ENCODE measurements around the gene PNLDC1. TPM values are rescaled to one million over a fixed set of nuclear protein-coding genes. Genes with fewer than 3 reads are reported as not detected.
A peak's percentile ranks its signal among the peaks of the same experiment; 100 is the strongest.

The PNLDC1 gene
- total and polyA plus RNA-seq, 9 donors: 0.20 to 1.2 (median 0.54) TPM; not detected in 3

DNA sequence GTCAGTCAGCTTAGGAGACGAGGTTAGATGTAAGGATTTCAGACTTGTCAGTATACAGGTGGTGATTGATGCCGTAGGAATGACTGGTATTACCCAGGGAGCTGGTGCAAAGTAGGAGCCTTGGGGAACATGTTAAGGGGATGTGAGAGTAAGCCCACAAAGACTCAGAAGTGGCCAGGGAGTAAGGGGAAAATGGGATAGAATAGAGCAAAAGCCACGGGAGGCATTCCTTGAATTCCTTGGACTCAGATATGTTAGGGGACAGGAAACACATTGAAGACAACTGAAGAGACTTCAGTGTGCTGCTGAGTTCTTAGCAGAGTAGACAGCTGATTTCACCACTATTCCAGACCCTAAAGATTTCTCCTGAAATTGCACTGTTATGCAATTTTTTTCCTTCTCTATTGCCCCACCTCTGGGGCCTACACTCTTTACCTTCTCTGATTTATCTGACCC, 39.4 kb upstream of the PNLDC1 start:
- intact Hi-C loops (cut with DNase I): loop anchor here in 1 of 4 donors (5.0 kb wide), 1 partner anchor 68 kb away; the partner anchor contains the start of gene SOD2
- WGBS, 3 donors: 43 to 47% (median 47%) methylated on average over 3 of the region's 3 CpGs
- DNase-seq: no peak
- Histone ChIP-seq H3K27ac (no peak overlapping the region), H3K27me3 (no peaks in the 10 kb centered on the region), H3K4me3 (no peak overlapping the region), H3K9me3 (no peaks in the 10 kb centered on the region), H3K36me3 (no peaks in the 10 kb centered on the region), H3K4me1 (ENCODE audit: insufficient read depth) (peaks cover 12% of the 10 kb centered on the region)
- TF ChIP-seq POLR2A (IDR thresholded peaks at IDR 0.05) (no peak), CTCF (IDR thresholded peaks at IDR 0.05) (no peak), EP300 (IDR thresholded peaks at IDR 0.05) (no peak)

DNA sequence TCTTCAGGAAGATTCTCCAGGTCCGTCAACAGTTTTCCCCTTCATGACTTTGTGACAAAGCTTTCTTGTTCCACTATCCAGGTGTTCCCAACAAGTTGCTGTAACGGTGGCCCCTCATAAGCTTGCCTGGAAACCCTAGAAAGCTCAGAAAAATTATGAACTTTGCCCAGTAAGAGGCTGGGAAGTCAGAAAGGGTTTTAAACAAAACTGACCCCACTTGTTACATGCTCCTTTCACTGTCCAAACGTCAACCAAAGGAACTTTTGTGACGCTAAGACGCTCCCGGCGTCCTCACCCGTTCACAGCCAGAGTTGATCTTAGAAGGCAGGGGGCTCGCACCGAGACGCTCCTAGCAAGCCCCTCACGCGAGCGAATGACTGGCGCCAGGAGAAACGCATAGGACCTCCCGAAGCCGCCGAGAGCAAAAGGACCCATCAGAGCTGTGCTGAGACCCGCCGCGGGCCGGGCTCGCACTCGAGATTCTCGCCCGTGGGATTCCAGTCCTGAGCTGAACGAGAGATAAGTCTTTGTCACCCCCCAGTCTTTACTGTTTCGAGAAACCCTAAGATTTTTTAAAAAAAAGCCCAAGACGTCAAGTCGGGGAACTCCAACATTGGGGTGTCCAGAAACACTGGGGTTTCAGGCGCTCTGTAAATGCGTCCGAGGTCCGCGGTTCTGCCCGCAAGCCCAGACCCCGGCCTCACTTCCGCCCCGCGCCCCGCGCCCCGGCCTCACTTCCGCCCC, 38.8 kb upstream of the PNLDC1 start:
- Histone ChIP-seq H3K4me3 (peak overlapping the region; percentile 86), H3K27ac (peak overlapping the region; percentile 98 to 100), H3K36me3 (no peaks in the 10 kb centered on the region), H3K27me3 (no peaks in the 10 kb centered on the region), H3K9me3 (no peaks in the 10 kb centered on the region), H3K4me1 (ENCODE audit: insufficient read depth) (peaks cover 12% of the 10 kb centered on the region)
- TF ChIP-seq CTCF (IDR thresholded peaks at IDR 0.05): no peak
- no peak for TF ChIP-seq EP300 (IDR thresholded peaks at IDR 0.05)
- TF ChIP-seq POLR2A (IDR thresholded peaks at IDR 0.05): no peak
- DNase-seq: peak in 3 of 5 donors; percentile 27 to 41 (median 38)
- intact Hi-C loops (cut with DNase I): loop anchor here in 1 of 4 donors (5.0 kb wide), 1 partner anchor 69 kb away; the partner anchor contains the start of gene SOD2
- 2 to 13% (median 2%) methylated on average over 41 to 45 of the region's 45 CpGs for WGBS, 3 donors

DNA sequence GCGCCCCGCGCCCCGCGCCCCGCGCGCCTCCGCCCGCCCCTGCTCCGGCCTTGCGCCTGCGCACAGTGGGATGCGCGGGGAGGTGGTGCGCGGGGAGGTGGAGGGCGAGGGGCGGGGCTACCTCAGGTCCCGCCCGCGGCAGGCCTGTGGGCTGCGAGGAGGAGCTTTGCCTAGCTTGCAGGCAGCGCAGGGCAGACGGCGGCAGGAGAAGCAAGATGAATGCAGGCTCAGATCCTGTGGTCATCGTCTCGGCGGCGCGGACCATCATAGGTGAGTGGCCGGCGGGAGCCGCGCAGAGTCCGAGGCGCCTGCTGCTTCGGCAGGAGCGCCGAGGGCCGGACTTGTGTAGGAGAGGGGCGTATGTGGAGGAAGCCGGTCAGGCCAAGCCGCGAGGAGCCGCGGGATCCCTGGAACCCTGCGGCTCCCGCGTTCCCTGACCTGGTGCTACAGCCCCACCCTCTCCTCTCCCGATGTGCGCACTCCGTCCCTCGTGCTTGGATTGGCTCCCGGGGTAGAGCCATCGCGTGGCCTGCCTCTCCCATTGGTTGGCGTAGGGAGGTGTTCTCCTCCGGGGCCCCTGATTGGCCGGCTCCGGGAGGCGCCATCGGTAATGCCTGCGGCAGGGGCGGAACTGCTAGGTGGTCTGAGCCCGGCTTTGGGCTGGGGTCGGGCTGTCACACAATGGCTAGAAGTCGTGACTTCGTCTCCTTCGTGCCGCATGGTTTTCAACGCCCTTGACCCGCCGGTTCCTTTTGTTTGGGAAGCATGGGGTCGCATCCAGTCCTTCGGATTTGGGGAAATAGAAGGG, 38.0 kb upstream of the PNLDC1 start, which contains the start of gene ACAT2:
TSS of gene ACAT2 (plus strand) at position 173 of the 808 bp plus-strand sequence. CDS start at position 216, 43 bp downstream.
- WGBS, 3 donors: 0 to 1% (median 0%) methylated on average over 56 to 76 of the region's 76 CpGs
- H3K4me1 ChIP-seq (ENCODE audit: insufficient read depth): peaks cover 12% of the 10 kb centered on the region
- DNase-seq: peak; percentile 95 to 97 (median 96)
- H3K27ac ChIP-seq: peak within 1 kb of the TSS; percentile 98 to 100
- H3K9me3 ChIP-seq: no peaks in the 10 kb centered on the region
- peak within 1 kb of the TSS; percentile 86 for H3K4me3 ChIP-seq
- H3K27me3 ChIP-seq: no peaks in the 10 kb centered on the region
- intact Hi-C loops (cut with DNase I): loop anchor here in 2 of 4 donors (2.0 to 5.0 kb wide), 2 partner anchors 27 to 70 kb away; partner anchors contain the start of genes SOD2 (in 1 of the 2) and TCP1 (in 1 of the 2)
- no peaks in the 10 kb centered on the region for H3K36me3 ChIP-seq
- TF ChIP-seq POLR2A (IDR thresholded peaks at IDR 0.05) (peak; percentile 69), CTCF (IDR thresholded peaks at IDR 0.05) (peak in 1 of 3 donors; percentile 33), EP300 (IDR thresholded peaks at IDR 0.05) (peak; percentile 36)

DNA sequence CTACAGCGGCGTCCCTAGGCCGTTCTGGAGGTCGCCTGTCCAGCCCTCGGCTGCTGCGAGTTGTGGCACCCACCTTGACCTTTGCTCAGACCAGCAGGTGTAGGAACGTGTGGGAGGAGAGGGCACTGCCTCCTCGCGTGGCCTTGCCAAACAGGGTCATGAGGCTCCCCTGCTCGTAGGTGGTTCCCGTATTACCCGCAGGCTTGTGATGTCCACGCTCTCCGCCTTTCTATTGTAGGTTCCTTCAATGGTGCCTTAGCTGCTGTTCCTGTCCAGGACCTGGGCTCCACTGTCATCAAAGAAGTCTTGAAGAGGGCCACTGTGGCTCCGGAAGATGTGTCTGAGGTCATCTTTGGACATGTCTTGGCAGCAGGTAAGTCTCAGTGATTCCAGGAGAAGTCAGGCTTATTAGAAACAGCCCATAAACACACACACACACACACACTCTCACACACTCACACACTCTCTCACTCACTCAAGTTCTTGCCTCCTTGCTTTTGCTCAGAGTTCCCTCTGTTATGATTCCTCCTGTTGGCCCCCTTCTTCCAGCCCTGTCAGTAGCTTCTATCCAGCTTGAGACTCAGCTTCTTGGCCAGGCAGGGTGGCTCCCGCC, 37.3 kb upstream of the PNLDC1 start:
- Histone ChIP-seq H3K4me3 (peak overlapping the region; percentile 86), H3K27ac (peak overlapping the region; percentile 98 to 100), H3K27me3 (no peaks in the 10 kb centered on the region), H3K4me1 (ENCODE audit: insufficient read depth) (peaks cover 12% of the 10 kb centered on the region), H3K9me3 (no peaks in the 10 kb centered on the region), H3K36me3 (no peaks in the 10 kb centered on the region)
- intact Hi-C loops (cut with DNase I): loop anchor here in 2 of 4 donors (2.0 to 5.0 kb wide), 2 partner anchors 26 to 70 kb away; partner anchors contain the start of genes SOD2 (in 1 of the 2) and TCP1 (in 1 of the 2)
- no peak for TF ChIP-seq CTCF (IDR thresholded peaks at IDR 0.05)
- no peak for TF ChIP-seq EP300 (IDR thresholded peaks at IDR 0.05)
- no peak for TF ChIP-seq POLR2A (IDR thresholded peaks at IDR 0.05)
- WGBS, 3 donors: 11 to 15% (median 12%) methylated on average over 16 of the region's 16 CpGs
- peak in 2 of 5 donors; percentile 35 to 53 for DNase-seq

Measured in ovary (tissue), 9 donors.